Esophagus muscularis mucosa (tissue), 4 donors: ENCODE results near the gene INSC. TPM values are rescaled to one million over a fixed set of nuclear protein-coding genes. Genes with fewer than 3 reads are reported as not detected.

Source experiments
- DNase-seq: peaks from one replicate; pipeline ENCODE4 v3.0.0-alpha.2; 2017; ENCODE audit errors: extremely low spot score
- H3K27ac ChIP-seq, 4 donors: fragments of 200-600 bp; sonication (generic); replicated peaks in 1 of 4; 1 replicate in 3 of 4; 2 replicates in 1 of 4; pipeline ENCODE4 v1.5.1; 2016 to 2019; ENCODE audit warnings: mild to moderate bottlenecking in 1 of 4
- H3K27me3 ChIP-seq, 4 donors: fragments of 200-600 bp; sonication (generic); one replicate each; pipeline versions ENCODE4 v1.5.1 to v1.6.0; 2016 to 2019
- H3K36me3 ChIP-seq, 4 donors: fragments of 200-600 bp; sonication (generic); one replicate each; pipeline ENCODE4 v1.5.1; 2016 to 2019
- H3K4me1 ChIP-seq, 4 donors: fragments of 200-600 bp; sonication (generic); one replicate each; pipeline ENCODE4 v1.5.1; 2016 to 2019
- H3K4me3 ChIP-seq, 4 donors: fragments of 200-600 bp; sonication (generic); 1 replicate in 2 of 4; 2 replicates in 2 of 4; pipeline ENCODE4 v1.5.1; 2016 to 2019; ENCODE audit warnings: mild to moderate bottlenecking in 4 of 4, moderate library complexity in 1 of 4
- H3K9me3 ChIP-seq, 4 donors: fragments of 200-600 bp; sonication (generic); 1 replicate in 3 of 4; 2 replicates in 1 of 4; pipeline ENCODE4 v1.5.1; 2016 to 2019
- CTCF ChIP-seq, 3 experiments: fragments of 200-600 bp in 2 of 3; fragments of 450-650 bp in 1 of 3; sonication (generic) in 2 of 3; IDR thresholded peaks; one replicate each; pipeline ENCODE4 v1.5.1; 2017 to 2019; ENCODE audit warnings: antibody characterized with exemption in 3 of 3, mild to moderate bottlenecking in 2 of 3, moderate library complexity in 1 of 3
- EP300 ChIP-seq: sonication (generic); formaldehyde crosslinking; IDR thresholded peaks from one replicate; pipeline ENCODE4 v1.6.1; 2017; ENCODE audit warnings: antibody characterized with exemption
- POLR2A ChIP-seq: fragments of 450-650 bp; IDR thresholded peaks from one replicate; pipeline ENCODE4 v1.6.1; 2017; ENCODE audit warnings: antibody characterized with exemption, moderate library complexity, mild to moderate bottlenecking, low read depth
- POLR2AphosphoS5 ChIP-seq, 2 donors: sonication (generic); formaldehyde crosslinking; IDR thresholded peaks; one replicate each; pipeline ENCODE4 v1.6.1; 2017; ENCODE audit warnings: antibody characterized with exemption in 2 of 2
- WGBS: methylation state at CpG from one replicate; pipeline ENCODE4 v1.1.5; 2018; 5-methylcytosine and 5-hydroxymethylcytosine counted together
- intact Hi-C: fragments of 100-400 bp; cut with DNase I; formaldehyde crosslinking; loops from one replicate; pipeline ENCODE4 v1.15.1; 2023
- total RNA-seq, 4 donors: library from RNA; depleted of rRNA; stranded (reverse); fragments of >200 nt; gene quantifications; one replicate each; pipeline versions ENCODE4 v1.1.0 to v1.2.1, GENCODE V29; 2016

The INSC gene
- total RNA-seq, 4 donors from 2014 or later = 1.7 to 3.1 (median 2.6) TPM

- intact Hi-C loops = no loop called here
- Histone ChIP-seq H3K27me3 (no peaks in the 10 kb centered on the region), H3K27ac (no peak overlapping the region), H3K36me3 (no peaks in the 10 kb centered on the region), H3K4me3 (no peak overlapping the region), H3K9me3 (peaks cover 0 to 4% (median 0%) of the 10 kb centered on the region in 4 donors), H3K4me1 (no peaks in the 10 kb centered on the region)
- DNase-seq = no peak
- WGBS = 100% methylated on average over 1 of the region's 1 CpG
- TF ChIP-seq EP300 = no peak
- no peak for TF ChIP-seq POLR2AphosphoS5 (IDR thresholded peaks at IDR 0.05)
- TF ChIP-seq CTCF (IDR thresholded peaks at IDR 0.05) = no peak
- no peak for TF ChIP-seq POLR2A
Measured at GRCh38 chr11:15189189-15189588, 74.5 kb downstream of the INSC start.

GRCh38 chr11:15189641-15190365 lies 75.1 kb downstream of the INSC start:
- intact Hi-C loops = no loop called here
- H3K27me3 ChIP-seq = no peaks in the 10 kb centered on the region
- H3K27ac ChIP-seq = no peak overlapping the region
- TF ChIP-seq POLR2A (no peak), EP300 (no peak), POLR2AphosphoS5 (IDR thresholded peaks at IDR 0.05) (no peak), CTCF (IDR thresholded peaks at IDR 0.05) (no peak)
- 69% methylated on average over 3 of the region's 3 CpGs for WGBS
- peak; percentile 31 for DNase-seq
- H3K36me3 ChIP-seq = no peaks in the 10 kb centered on the region
- peaks cover 0 to 4% (median 2%) of the 10 kb centered on the region in 4 donors for H3K4me1 ChIP-seq
- no peak overlapping the region for H3K4me3 ChIP-seq
- peaks cover 0 to 4% (median 0%) of the 10 kb centered on the region in 4 donors for H3K9me3 ChIP-seq

GRCh38 chr11:15190611-15191010 lies 75.9 kb downstream of the INSC start:
- peaks cover 0 to 4% (median 0%) of the 10 kb centered on the region in 4 donors for H3K9me3 ChIP-seq
- no peak for TF ChIP-seq EP300
- TF ChIP-seq POLR2A = no peak
- no peak for TF ChIP-seq POLR2AphosphoS5 (IDR thresholded peaks at IDR 0.05)
- no peak for TF ChIP-seq CTCF (IDR thresholded peaks at IDR 0.05)
- DNase-seq = peak; percentile 60
- no peak overlapping the region for H3K4me3 ChIP-seq
- no peaks in the 10 kb centered on the region for H3K27me3 ChIP-seq
- no peaks in the 10 kb centered on the region for H3K36me3 ChIP-seq
- intact Hi-C loops = no loop called here
- 93% methylated on average over 3 of the region's 3 CpGs for WGBS
- no peak overlapping the region for H3K27ac ChIP-seq
- H3K4me1 ChIP-seq = peaks cover 0 to 12% (median 11%) of the 10 kb centered on the region in 4 donors

GRCh38 chr11:15192005-15192556 lies 77.4 kb downstream of the INSC start:
- H3K36me3 ChIP-seq = no peaks in the 10 kb centered on the region
- intact Hi-C loops = no loop called here
- no peak overlapping the region for H3K27ac ChIP-seq
- no peaks in the 10 kb centered on the region for H3K27me3 ChIP-seq
- TF ChIP-seq EP300 (no peak), CTCF (IDR thresholded peaks at IDR 0.05) (no peak), POLR2A (no peak), POLR2AphosphoS5 (IDR thresholded peaks at IDR 0.05) (no peak)
- no peak for DNase-seq
- H3K4me1 ChIP-seq = peaks cover 0 to 27% (median 19%) of the 10 kb centered on the region in 4 donors
- peaks cover 0 to 4% (median 0%) of the 10 kb centered on the region in 4 donors for H3K9me3 ChIP-seq
- no peak overlapping the region for H3K4me3 ChIP-seq
- 88% methylated on average over 1 of the region's 1 CpG for WGBS
